Vagina (tissue), 2 donors: Measurements from ENCODE around the gene CELF1. TPM values are rescaled to one million over a fixed set of nuclear protein-coding genes. Genes with fewer than 3 reads are reported as not detected.

Experiments
- DNase-seq, 2 donors: peaks; one replicate each; pipeline ENCODE4 v3.0.0-alpha.2; 2017; ENCODE audit errors: extremely low spot score in 2 of 2
- H3K27ac ChIP-seq: fragments of 200-600 bp; sonication (generic); one replicate; pipeline ENCODE4 v1.5.1; 2019
- H3K27me3 ChIP-seq: fragments of 200-600 bp; sonication (generic); one replicate; pipeline ENCODE4 v1.5.1; 2019
- H3K36me3 ChIP-seq, 2 donors: fragments of 200-600 bp; sonication (generic); one replicate each; pipeline ENCODE4 v1.5.1; 2017 to 2019
- H3K4me1 ChIP-seq: fragments of 200-600 bp; sonication (generic); one replicate; pipeline ENCODE4 v1.5.1; 2019
- H3K4me3 ChIP-seq, 2 donors: fragments of 200-600 bp; sonication (generic); 1 replicate in 1 of 2; 2 replicates in 1 of 2; pipeline ENCODE4 v1.5.1; 2016 to 2019
- H3K9me3 ChIP-seq: fragments of 200-600 bp; sonication (generic); one replicate; pipeline ENCODE4 v1.5.1; 2019
- POLR2A ChIP-seq, 2 donors: fragments of 450-650 bp; IDR thresholded peaks; one replicate each; pipeline ENCODE4 v1.6.1; 2017; ENCODE audit warnings: antibody characterized with exemption in 2 of 2, mild to moderate bottlenecking in 2 of 2, moderate library complexity in 2 of 2
- POLR2AphosphoS5 ChIP-seq, 2 donors: sonication (generic); formaldehyde crosslinking; IDR thresholded peaks; one replicate each; pipeline ENCODE4 v1.9.0; 2017; ENCODE audit warnings: antibody characterized with exemption in 2 of 2, mild to moderate bottlenecking in 2 of 2, low read depth in 1 of 2; ENCODE audit not compliant: insufficient read depth in 1 of 2
- intact Hi-C: fragments of 100-400 bp; cut with DNase I; formaldehyde crosslinking; loops from one replicate; pipeline ENCODE4 v1.15.1; 2023
- total RNA-seq: library from RNA; depleted of rRNA; stranded (reverse); fragments of >200 nt; gene quantifications from one replicate; pipeline ENCODE4 v1.2.3, GENCODE V29; 2016
- TF ChIP-seq, protein P1 (sequence below), 3 experiments: fragments of 450-650 bp in 2 of 3; fragments of 200-600 bp in 1 of 3; sonication (generic) in 1 of 3; IDR thresholded peaks; one replicate each; pipeline ENCODE4 v1.5.1; 2017 to 2019; ENCODE audit warnings: antibody characterized with exemption in 3 of 3, mild to moderate bottlenecking in 2 of 3, moderate library complexity in 2 of 3

CELF1 gene
- total RNA-seq = 100 TPM

- peak within 1 kb of the TSS; percentile 81 to 94 for H3K4me3 ChIP-seq
- H3K36me3 ChIP-seq = no peaks in the 10 kb centered on the region
- intact Hi-C loops = loop anchor here (10.0 kb wide), 1 partner anchor 88 kb away; no protein-coding TSS in a partner anchor
- H3K27ac ChIP-seq = peak within 1 kb of the TSS; percentile 92
- H3K4me1 ChIP-seq = peaks cover 49% of the 10 kb centered on the region
- TF ChIP-seq POLR2A (IDR thresholded peaks at IDR 0.05) (peak in 1 of 2 donors; percentile 56), POLR2AphosphoS5 (IDR thresholded peaks at IDR 0.05; ENCODE audit: insufficient read depth in 1 of 2, low read depth in 1 of 2) (peak in 1 of 2 donors; percentile 34)
- TF ChIP-seq, protein P1, sequence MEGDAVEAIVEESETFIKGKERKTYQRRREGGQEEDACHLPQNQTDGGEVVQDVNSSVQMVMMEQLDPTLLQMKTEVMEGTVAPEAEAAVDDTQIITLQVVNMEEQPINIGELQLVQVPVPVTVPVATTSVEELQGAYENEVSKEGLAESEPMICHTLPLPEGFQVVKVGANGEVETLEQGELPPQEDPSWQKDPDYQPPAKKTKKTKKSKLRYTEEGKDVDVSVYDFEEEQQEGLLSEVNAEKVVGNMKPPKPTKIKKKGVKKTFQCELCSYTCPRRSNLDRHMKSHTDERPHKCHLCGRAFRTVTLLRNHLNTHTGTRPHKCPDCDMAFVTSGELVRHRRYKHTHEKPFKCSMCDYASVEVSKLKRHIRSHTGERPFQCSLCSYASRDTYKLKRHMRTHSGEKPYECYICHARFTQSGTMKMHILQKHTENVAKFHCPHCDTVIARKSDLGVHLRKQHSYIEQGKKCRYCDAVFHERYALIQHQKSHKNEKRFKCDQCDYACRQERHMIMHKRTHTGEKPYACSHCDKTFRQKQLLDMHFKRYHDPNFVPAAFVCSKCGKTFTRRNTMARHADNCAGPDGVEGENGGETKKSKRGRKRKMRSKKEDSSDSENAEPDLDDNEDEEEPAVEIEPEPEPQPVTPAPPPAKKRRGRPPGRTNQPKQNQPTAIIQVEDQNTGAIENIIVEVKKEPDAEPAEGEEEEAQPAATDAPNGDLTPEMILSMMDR (IDR thresholded peaks at IDR 0.05) = peak; percentile 77 to 95 (median 82)
- no peaks in the 10 kb centered on the region for H3K9me3 ChIP-seq
- DNase-seq = no peak
- H3K27me3 ChIP-seq = no peaks in the 10 kb centered on the region
Observed at GRCh38 chr11:47552566-47553405, at the start of gene CELF1. Gene CELF1 (minus strand): TSS chr11:47553132. CDS start chr11:47499523, 53,609 bp downstream.

GRCh38 chr11:47599902-47600301, 47.0 kb upstream of the CELF1 start:
- H3K9me3 ChIP-seq = no peaks in the 10 kb centered on the region
- intact Hi-C loops = no loop called here
- no peak for DNase-seq

DNA sequence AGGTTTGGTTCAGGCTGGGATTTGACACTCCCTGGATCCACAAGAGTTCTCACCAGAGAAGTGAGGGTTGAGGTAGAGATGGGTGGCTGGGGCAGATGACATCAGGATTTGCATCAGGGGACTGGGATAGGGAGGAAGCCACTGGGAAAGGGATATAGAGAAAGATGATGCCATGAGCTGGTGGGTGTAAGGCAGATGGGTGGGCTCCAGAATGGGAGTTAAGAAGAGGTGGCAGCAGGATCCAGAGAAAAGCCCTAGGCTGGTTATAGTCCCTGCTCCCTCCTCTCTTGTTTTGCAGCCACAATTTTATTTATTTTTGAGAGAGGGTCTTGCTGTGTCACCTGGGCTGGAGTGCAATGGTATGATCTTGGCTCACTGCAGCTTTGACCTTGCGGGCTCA, 43.0 kb upstream of the CELF1 start:
- Histone ChIP-seq H3K27me3 (peaks cover 6% of the 10 kb centered on the region), H3K36me3 (no peaks in the 10 kb centered on the region), H3K4me3 (no peak overlapping the region), H3K9me3 (no peaks in the 10 kb centered on the region), H3K27ac (no peak overlapping the region), H3K4me1 (peaks cover 15% of the 10 kb centered on the region)
- intact Hi-C loops = no loop called here
- DNase-seq = no peak
- TF ChIP-seq POLR2AphosphoS5 (IDR thresholded peaks at IDR 0.05; ENCODE audit: insufficient read depth in 1 of 2, low read depth in 1 of 2) (no peak), POLR2A (IDR thresholded peaks at IDR 0.05) (no peak)
- TF ChIP-seq, protein P1 (IDR thresholded peaks at IDR 0.05) = no peak

More at GRCh38 chr11:47599902-47600301, 47.0 kb upstream of the CELF1 start:
- Histone ChIP-seq H3K27ac (no peak overlapping the region), H3K36me3 (no peaks in the 10 kb centered on the region), H3K4me1 (no peaks in the 10 kb centered on the region), H3K27me3 (no peaks in the 10 kb centered on the region), H3K4me3 (no peak overlapping the region)
- TF ChIP-seq POLR2AphosphoS5 (IDR thresholded peaks at IDR 0.05; ENCODE audit: insufficient read depth in 1 of 2, low read depth in 1 of 2) (no peak), POLR2A (IDR thresholded peaks at IDR 0.05) (no peak)
- TF ChIP-seq, protein P1 (IDR thresholded peaks at IDR 0.05) = no peak

DNA sequence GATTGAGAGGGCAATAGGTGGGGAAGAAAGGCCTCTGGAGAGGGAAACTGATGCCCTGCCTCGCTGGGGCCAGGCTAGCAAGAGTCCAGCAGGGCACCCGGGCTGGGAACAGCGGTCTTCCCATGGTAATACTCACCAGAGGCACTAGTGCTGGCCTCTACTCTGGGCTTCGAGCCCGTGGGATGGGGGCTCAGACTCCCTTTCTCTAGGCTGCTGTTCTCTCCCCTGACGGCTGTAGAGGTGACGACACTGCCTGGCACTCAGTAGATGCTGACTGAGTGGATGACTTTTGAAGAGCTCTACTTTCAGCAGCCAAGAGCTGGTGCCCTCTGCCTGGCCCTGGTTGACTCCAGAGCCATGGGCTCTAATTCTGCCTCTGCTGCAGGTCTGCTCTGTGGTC, 42.1 kb upstream of the CELF1 start:
- Histone ChIP-seq H3K4me1 (peaks cover 15% of the 10 kb centered on the region), H3K36me3 (no peaks in the 10 kb centered on the region), H3K9me3 (no peaks in the 10 kb centered on the region), H3K4me3 (no peak overlapping the region), H3K27ac (no peak overlapping the region), H3K27me3 (peaks cover 6% of the 10 kb centered on the region)
- DNase-seq = no peak
- intact Hi-C loops = no loop called here
- TF ChIP-seq POLR2AphosphoS5 (IDR thresholded peaks at IDR 0.05; ENCODE audit: insufficient read depth in 1 of 2, low read depth in 1 of 2) (no peak), POLR2A (IDR thresholded peaks at IDR 0.05) (no peak)

DNA sequence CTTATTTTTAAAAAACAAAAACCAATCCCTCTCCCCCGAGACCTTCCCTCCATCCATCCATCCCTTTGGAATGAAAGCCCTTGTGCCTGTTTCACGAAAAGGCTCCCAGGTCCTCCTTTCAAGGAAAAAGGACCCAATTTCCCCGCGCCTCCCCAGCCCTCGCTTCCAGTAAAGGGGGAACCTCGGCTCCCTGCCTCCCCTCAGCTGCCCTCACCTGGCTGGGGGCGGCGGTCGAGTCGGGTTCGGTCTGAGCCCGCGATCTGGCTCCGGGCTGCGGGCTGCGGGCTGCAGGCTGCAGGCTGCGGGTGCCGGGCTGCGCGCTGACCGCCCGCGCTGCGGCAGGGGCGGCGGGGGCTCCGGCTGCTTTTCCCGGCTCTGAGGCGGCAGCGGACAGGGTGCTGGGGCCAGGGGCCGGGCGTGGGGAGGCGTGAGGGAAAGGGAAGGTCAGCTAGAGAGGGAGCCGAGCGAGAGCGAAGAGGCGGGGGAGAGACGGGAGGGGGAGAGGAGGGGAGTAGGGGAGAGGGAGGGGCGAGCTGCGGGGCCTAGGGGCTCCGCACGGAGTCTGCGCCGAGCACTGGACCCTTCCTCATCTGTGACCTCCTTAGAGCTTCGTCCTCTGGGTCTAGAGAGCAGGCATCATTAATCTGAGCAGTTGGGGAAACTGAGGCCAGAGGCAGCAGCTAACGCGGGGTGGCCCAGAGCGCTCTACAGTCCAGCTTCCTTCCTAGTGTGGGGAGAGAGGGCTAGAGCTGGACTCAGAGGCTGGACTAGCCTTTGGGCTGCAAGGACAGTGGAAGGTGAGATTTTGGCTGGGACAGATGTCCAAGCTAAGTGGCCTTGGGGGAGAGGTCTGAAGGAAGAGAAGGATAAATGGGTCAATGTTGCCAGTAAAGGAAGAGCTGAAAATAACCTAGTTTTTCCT, 41.3 kb upstream of the CELF1 start, which contains the start of gene C1QTNF4:
Gene C1QTNF4, minus strand, starts transcription at position 478 of the 922 bp plus-strand sequence. CDS start 3,601 bp downstream, outside the sequence.
- peaks cover 6% of the 10 kb centered on the region for H3K27me3 ChIP-seq
- H3K36me3 ChIP-seq = no peaks in the 10 kb centered on the region
- TF ChIP-seq, protein P1 (IDR thresholded peaks at IDR 0.05) = no peak
- TF ChIP-seq POLR2A (IDR thresholded peaks at IDR 0.05) (no peak), POLR2AphosphoS5 (IDR thresholded peaks at IDR 0.05; ENCODE audit: insufficient read depth in 1 of 2, low read depth in 1 of 2) (no peak)
- H3K27ac ChIP-seq = no peak within 1 kb of the TSS
- no peak for DNase-seq
- H3K4me1 ChIP-seq = peaks cover 15% of the 10 kb centered on the region
- no peaks in the 10 kb centered on the region for H3K9me3 ChIP-seq
- intact Hi-C loops = no loop called here
- H3K4me3 ChIP-seq = peak within 1 kb of the TSS in 1 of 2 donors; percentile 2
